ENCODE data around the gene ADAMTS20. TPM values are rescaled to one million over a fixed set of nuclear protein-coding genes. Genes with fewer than 3 reads are reported as not detected.

ADAMTS20 gene
- total and polyA plus RNA-seq, 2 donors (not counting 1 experiment from before 2014, with no cell fraction given): not detected

DNA sequence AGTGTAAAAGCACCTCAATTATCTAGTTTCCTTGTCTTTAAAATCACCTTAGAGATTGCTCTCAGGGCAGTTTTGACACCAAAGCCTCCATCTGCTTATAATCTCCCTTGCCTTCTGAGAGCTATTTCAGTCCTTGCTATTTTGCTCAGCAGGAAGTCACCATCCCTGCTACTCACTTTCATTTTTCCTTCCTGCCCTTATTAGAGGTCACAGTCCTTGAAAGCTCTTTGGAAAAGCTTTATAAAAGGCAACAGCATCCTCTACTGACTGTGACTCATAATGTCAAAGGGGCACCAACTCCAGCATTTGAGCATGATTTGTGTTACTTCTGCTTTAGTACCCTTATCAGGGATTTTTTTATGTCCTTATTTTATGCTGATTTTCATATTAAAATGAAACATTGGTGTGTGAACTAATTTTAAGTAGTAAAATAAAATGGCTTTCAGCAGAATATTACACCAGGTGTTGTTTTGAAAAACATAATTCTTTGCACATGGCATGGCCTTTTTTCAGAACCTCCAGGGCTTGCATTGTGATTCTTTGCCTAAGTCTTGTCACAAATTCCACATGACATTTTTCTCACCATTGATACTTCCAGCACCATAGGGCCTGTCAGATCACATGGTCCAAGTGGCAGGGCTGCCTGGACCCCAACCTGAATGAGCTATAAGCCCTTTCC, 213.0 kb downstream of the ADAMTS20 start:
- no peak overlapping the region for H3K9ac ChIP-seq (ENCODE audit: insufficient read depth, low read length)
- H3K4me2 ChIP-seq (ENCODE audit: extremely low read depth, insufficient read depth, low read length): peak overlapping the region; percentile 58
- no peaks in the 10 kb centered on the region for H3K36me3 ChIP-seq (ENCODE audit: control insufficient read depth, insufficient read depth, low read length)
- DNase-seq (ENCODE audit: low read depth in 2 of 2): peak; percentile 77 to 79
- TF ChIP-seq, protein P1, sequence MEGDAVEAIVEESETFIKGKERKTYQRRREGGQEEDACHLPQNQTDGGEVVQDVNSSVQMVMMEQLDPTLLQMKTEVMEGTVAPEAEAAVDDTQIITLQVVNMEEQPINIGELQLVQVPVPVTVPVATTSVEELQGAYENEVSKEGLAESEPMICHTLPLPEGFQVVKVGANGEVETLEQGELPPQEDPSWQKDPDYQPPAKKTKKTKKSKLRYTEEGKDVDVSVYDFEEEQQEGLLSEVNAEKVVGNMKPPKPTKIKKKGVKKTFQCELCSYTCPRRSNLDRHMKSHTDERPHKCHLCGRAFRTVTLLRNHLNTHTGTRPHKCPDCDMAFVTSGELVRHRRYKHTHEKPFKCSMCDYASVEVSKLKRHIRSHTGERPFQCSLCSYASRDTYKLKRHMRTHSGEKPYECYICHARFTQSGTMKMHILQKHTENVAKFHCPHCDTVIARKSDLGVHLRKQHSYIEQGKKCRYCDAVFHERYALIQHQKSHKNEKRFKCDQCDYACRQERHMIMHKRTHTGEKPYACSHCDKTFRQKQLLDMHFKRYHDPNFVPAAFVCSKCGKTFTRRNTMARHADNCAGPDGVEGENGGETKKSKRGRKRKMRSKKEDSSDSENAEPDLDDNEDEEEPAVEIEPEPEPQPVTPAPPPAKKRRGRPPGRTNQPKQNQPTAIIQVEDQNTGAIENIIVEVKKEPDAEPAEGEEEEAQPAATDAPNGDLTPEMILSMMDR (conservative IDR thresholded peaks at IDR 0.05 in 1 of 2, IDR thresholded peaks at IDR 0.05 in 1 of 2; ENCODE audit: low read depth in 1 of 2, low read length in 2 of 2): peak; percentile 36 to 52
- TF ChIP-seq EZH2 (IDR thresholded peaks at IDR 0.05; ENCODE audit: low read length, missing control alignments): no peak
- no peaks in the 10 kb centered on the region for H3K9me3 ChIP-seq (ENCODE audit: control insufficient read depth, insufficient read depth, low read depth, low read length)
- H3K79me2 ChIP-seq (ENCODE audit: control insufficient read depth, insufficient read depth, low read length): no peaks in the 10 kb centered on the region
- H3K4me1 ChIP-seq (ENCODE audit: control insufficient read depth, extremely low read depth, insufficient read depth, low read length): peaks cover 2% of the 10 kb centered on the region
- no peaks in the 10 kb centered on the region for H3K27me3 ChIP-seq (ENCODE audit: control insufficient read depth, insufficient read depth, low read length)
- H2AFZ ChIP-seq (ENCODE audit: low read length): peak overlapping the region; percentile 45
- no peaks in the 10 kb centered on the region for H4K20me1 ChIP-seq (ENCODE audit: control insufficient read depth, extremely low read depth, insufficient read depth, low read length)
- no peak overlapping the region for H3K4me3 ChIP-seq (replicated peaks in 1 of 4; ENCODE audit: control extremely low read depth in 1 of 4, insufficient read depth in 1 of 4, low read depth in 3 of 4, low read length in 4 of 4)
- H3K27ac ChIP-seq (ENCODE audit: insufficient read depth, low read length): no peak overlapping the region

DNA sequence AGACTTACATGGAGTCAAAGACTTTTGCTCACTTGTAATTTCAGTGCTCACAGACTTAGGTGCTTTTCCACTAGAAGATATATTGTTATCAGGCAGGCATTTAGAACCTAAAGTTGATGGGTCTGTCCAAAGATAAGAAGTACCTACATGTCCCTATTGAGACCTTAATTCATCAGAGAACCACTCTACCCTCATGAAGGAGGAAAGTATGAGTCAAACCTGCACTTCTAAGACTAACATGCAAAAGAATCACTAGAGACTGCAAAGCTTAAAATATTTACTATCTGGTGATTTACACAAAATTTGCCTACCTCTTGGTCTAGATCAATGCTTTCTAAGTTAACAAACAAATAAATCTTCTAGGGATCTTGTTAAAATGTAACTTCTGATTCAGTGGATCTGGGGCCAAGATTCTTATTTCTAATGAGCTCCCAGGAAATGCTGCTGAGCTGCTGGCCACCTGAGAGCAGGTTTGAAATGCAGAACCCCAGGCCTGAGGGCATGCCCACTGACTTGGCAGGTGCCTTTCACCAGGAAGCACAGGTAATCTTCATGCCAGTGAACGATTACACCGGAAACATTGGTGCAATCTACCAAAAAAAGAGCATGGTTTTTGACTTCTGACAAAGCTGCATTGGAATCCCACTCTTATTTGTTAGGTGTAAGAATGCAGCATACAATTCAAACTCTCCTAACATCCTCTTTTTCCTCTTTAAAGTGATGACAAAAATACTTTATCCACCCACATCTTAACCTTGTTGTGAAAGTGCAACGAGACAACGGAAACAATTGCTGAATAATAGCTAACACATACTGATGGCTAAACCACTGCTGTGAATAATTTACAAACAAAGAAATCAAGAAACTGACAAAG, 214.2 kb downstream of the ADAMTS20 start:
- TF ChIP-seq, protein P1 (conservative IDR thresholded peaks at IDR 0.05 in 1 of 2, IDR thresholded peaks at IDR 0.05 in 1 of 2; ENCODE audit: low read depth in 1 of 2, low read length in 2 of 2): no peak
- TF ChIP-seq EZH2 (IDR thresholded peaks at IDR 0.05; ENCODE audit: low read length, missing control alignments): no peak
- H3K4me2 ChIP-seq (ENCODE audit: extremely low read depth, insufficient read depth, low read length): no peak overlapping the region
- H3K36me3 ChIP-seq (ENCODE audit: control insufficient read depth, insufficient read depth, low read length): no peaks in the 10 kb centered on the region
- no peak overlapping the region for H3K9ac ChIP-seq (ENCODE audit: insufficient read depth, low read length)
- DNase-seq (ENCODE audit: low read depth in 2 of 2): peak in 1 of 2 donors; percentile 73
- H3K27me3 ChIP-seq (ENCODE audit: control insufficient read depth, insufficient read depth, low read length): no peaks in the 10 kb centered on the region
- no peaks in the 10 kb centered on the region for H3K79me2 ChIP-seq (ENCODE audit: control insufficient read depth, insufficient read depth, low read length)
- H3K4me1 ChIP-seq (ENCODE audit: control insufficient read depth, extremely low read depth, insufficient read depth, low read length): peaks cover 2% of the 10 kb centered on the region
- no peaks in the 10 kb centered on the region for H3K9me3 ChIP-seq (ENCODE audit: control insufficient read depth, insufficient read depth, low read depth, low read length)
- no peak overlapping the region for H3K27ac ChIP-seq (ENCODE audit: insufficient read depth, low read length)
- no peaks in the 10 kb centered on the region for H4K20me1 ChIP-seq (ENCODE audit: control insufficient read depth, extremely low read depth, insufficient read depth, low read length)
- no peak overlapping the region for H2AFZ ChIP-seq (ENCODE audit: low read length)
- no peak overlapping the region for H3K4me3 ChIP-seq (replicated peaks in 1 of 4; ENCODE audit: control extremely low read depth in 1 of 4, insufficient read depth in 1 of 4, low read depth in 3 of 4, low read length in 4 of 4)

DNA sequence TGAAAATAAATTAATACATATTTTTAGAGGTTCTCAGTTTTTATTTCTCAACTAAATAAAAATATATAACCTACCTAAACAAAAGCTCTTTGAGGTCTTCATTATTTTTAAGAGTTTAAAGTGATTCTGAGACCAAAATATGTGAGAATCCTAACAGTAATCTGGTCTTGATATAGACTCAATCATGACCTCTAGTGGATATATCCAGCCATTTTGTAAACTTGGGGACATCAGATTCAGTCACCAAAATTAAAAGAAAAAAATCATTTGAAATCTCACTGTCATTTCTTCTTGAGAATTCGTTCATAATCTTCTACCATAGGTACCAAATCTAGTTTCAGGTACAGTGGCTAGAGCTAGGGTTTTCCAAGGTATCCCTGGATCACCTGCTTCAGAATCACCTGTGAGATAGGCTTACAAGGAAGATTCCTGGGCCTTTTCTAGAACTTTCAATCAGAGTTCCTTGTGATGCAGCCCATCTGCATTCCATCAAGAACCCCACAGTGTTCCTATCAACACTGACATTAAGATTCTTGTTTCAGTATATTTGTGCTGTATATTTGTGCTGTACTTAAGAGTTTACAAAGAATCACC, 214.9 kb downstream of the ADAMTS20 start:
- peak; percentile 52 to 70 for DNase-seq (ENCODE audit: low read depth in 2 of 2)
- Histone ChIP-seq H4K20me1 (ENCODE audit: control insufficient read depth, extremely low read depth, insufficient read depth, low read length) (no peaks in the 10 kb centered on the region), H3K9ac (ENCODE audit: insufficient read depth, low read length) (no peak overlapping the region), H3K79me2 (ENCODE audit: control insufficient read depth, insufficient read depth, low read length) (no peaks in the 10 kb centered on the region), H3K36me3 (ENCODE audit: control insufficient read depth, insufficient read depth, low read length) (no peaks in the 10 kb centered on the region), H3K4me1 (ENCODE audit: control insufficient read depth, extremely low read depth, insufficient read depth, low read length) (peaks cover 2% of the 10 kb centered on the region), H2AFZ (ENCODE audit: low read length) (no peak overlapping the region), H3K27ac (ENCODE audit: insufficient read depth, low read length) (no peak overlapping the region), H3K4me2 (ENCODE audit: extremely low read depth, insufficient read depth, low read length) (no peak overlapping the region), H3K27me3 (ENCODE audit: control insufficient read depth, insufficient read depth, low read length) (no peaks in the 10 kb centered on the region), H3K4me3 (replicated peaks in 1 of 4; ENCODE audit: control extremely low read depth in 1 of 4, insufficient read depth in 1 of 4, low read depth in 3 of 4, low read length in 4 of 4) (no peak overlapping the region), H3K9me3 (ENCODE audit: control insufficient read depth, insufficient read depth, low read depth, low read length) (no peaks in the 10 kb centered on the region)
- TF ChIP-seq, protein P1 (conservative IDR thresholded peaks at IDR 0.05 in 1 of 2, IDR thresholded peaks at IDR 0.05 in 1 of 2; ENCODE audit: low read depth in 1 of 2, low read length in 2 of 2): peak; percentile 27 to 53
- no peak for TF ChIP-seq EZH2 (IDR thresholded peaks at IDR 0.05; ENCODE audit: low read length, missing control alignments)

Measured in fibroblast of lung (primary cell).